G401.6 (cell line): ENCODE data around the gene ARHGAP24.

Source experiments
- FAIRE-seq: peaks from 2 replicates; lab custom pipeline; 2012; peaks lifted over from hg19 to GRCh38; lab: Jason Lieb, UNC

ARHGAP24 gene

DNA sequence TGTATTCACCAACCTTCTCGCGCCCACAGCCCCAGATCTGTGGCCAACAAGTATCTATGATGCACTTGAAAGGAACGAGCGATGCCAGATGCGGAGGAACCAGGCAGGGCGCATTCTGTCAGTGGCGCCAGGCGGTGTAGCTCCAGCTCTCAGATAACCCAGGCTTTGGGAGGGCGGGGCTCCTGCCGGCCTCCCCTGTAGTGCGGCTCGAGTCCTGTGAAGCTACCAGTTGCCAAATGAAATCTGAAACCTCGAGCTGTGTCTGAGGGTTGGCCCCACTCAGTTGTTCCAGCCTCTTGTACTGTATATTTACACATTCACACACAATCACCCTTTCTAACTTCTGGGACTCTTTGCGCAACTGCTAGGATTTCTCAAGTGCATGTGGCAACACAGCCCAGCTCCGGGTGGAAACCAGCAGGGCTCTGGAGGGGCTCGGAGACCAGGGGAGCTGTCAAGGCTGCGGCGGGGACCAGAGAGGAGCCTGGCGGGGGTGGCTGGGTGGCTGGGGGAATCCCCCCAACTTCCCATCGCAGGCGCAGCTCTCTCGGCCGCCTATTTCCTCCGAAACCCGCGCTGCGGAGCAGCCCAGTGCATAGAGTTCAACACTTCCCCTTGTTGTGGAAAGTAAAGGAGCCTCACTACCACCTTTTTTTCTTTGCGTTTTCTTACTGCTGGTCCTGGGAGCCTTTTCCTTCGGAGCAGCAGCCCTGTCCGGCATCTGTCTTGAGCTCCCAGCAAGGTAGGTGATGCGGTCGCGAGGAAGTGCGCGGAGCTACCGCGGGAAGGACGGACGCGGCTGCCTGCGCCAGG, at the start of gene ARHGAP24:
ARHGAP24 (plus strand) TSS at position 333 of the 813 bp plus-strand sequence.
- FAIRE-seq, result peak; percentile 60

- no peak for FAIRE-seq
These were observed 48.6 kb upstream of the ARHGAP24 start for GRCh38 chr4:85426366-85426765.

DNA sequence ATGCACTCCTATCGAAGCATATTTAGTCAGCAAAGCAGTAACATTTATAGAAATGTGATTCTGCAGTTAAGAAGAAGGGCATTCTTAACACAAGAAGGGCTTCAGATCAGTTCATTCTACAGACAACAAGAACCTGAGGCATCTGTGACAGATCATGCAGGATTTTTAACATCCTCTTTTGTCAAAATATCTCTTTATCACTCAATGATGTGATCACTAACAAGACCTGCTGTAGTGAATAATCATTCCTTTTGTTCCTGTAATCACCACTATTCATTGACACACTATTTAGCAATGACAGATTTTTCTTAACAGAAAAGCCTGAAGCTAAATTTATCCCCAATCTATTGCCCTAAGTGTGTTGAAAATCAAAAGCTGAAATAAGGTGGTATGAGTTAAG, 47.8 kb upstream of the ARHGAP24 start:
- no peak for FAIRE-seq

DNA sequence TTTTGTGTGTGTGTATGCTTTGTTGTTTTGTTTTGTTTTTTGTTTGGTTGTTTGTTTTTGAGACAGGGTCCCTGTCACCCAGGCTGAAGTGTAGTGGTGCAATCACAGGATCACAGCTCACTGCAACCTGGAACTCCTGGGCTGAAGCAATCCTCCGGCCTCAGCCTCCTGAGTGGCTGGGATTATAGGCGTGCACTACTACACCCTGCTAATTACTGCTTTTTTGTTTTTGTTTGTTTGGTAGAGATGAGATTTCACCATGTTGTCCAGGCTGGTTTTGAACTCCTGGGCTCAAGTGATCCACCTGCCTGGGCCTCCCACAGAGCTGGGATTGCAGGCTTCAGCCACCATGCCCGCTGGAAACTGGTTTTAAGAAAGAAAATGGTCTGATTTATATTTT, 44.7 kb upstream of the ARHGAP24 start:
- no peak for FAIRE-seq

DNA sequence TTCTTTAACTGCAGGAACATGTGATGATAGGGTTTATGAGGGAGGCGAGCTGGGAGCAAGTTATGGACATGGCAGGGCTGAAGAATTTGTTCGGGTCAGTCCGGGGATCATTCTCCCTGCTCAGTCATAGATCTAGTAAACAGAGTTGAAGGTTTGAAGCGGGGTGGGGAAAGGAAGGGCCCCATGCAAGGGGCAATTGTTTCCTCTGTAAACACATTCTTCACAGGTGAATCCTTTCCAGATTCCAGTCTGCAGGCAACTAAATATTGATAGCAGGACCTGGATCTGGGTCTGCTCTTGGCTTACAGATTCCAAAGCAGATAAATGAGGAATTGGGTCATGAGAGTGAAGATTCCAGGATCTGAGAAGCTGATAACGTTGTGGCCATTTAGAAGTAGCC, 44.3 kb upstream of the ARHGAP24 start:
- no peak for FAIRE-seq

- no peak for FAIRE-seq
These were observed 43.8 kb upstream of the ARHGAP24 start for GRCh38 chr4:85431156-85431555.

GRCh38 chr4:85431881-85432485, 43.0 kb upstream of the ARHGAP24 start:
- no peak for FAIRE-seq

DNA sequence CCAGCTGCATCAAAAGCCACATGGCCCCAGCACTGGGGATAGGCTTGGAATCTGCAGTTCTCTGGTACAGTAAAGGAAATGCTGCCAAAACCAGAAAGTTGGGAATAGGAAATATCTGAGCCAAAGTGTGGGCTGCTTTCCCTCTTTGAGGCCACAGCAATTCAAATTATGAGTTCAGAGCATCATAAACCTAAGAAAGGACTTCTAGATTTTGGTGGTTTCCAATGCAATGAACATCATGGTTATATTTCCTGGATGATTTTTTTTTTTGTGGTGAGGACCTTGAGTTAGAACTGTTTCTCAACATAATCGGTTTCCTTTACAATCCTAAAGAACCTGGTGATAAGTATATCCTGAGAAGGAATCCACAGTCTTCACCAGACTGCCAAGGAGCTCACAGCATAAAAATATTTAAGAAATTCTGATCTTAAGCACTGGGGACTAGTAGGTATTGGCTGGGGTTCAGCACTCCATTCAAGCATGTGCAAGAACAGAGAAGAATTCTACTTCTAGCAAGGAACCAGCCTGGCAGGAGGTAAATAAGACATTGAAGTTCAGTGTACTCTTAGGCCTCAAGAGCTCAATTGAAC, 29.8 kb upstream of the ARHGAP24 start:
- FAIRE-seq, result no peak

- FAIRE-seq, result no peak
These were observed 28.6 kb upstream of the ARHGAP24 start for GRCh38 chr4:85446141-85446861.

GRCh38 chr4:85448906-85449890, 25.8 kb upstream of the ARHGAP24 start:
- FAIRE-seq, result no peak

DNA sequence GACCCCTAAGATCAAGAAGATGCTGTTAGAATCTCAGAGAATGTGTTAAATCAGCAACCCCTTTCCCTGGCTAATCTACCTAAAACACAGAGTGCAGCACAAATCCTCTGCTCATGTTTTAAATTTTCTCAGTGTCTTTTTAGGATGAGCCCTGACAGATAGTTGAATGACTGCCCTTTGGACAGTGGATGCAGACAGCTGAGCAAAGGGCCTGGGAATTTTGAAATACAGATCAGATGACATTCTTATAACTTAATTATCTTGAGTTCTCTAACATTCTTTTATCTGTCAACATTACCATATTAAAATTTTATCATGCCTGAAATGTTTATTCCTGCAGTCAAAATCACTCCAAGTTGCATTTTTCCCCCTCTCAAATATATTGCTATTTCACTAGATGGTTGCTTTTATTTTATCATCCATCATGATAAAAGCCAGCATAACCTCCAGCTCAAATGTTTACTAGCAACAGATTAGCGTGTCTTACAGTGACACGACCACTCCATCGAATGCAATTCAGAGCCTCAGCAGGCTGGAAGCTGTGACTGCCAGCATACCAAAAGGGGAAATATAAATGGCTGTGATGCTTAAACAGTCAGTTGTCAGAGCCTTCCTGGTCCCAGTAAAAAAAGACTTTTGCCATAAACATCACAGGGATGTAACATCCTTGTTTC, 22.8 kb upstream of the ARHGAP24 start:
- no peak for FAIRE-seq

- no peak for FAIRE-seq
These were observed 19.0 kb upstream of the ARHGAP24 start for GRCh38 chr4:85455942-85456341.

- FAIRE-seq, result no peak
These were observed 17.0 kb upstream of the ARHGAP24 start for GRCh38 chr4:85457752-85458467.

DNA sequence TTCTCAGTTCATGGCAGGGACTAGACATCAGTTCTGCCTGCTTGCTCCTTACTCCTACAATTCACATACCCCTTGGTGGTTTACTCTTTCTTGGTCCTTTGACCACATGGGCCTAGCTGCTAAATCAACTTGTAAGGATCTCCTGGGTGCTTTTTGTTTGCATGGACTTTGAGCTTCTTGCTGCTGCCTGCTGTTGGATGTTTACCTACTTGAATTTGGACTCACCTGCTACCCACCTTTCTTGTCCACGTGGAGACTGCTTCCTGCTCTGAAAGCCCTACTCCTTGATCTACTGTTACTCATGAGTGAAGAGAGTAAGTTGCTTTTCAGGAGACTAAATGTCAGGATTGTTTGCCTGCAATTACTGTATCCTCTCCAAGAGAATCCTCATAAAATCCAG, 15.2 kb upstream of the ARHGAP24 start:
- no peak for FAIRE-seq

DNA sequence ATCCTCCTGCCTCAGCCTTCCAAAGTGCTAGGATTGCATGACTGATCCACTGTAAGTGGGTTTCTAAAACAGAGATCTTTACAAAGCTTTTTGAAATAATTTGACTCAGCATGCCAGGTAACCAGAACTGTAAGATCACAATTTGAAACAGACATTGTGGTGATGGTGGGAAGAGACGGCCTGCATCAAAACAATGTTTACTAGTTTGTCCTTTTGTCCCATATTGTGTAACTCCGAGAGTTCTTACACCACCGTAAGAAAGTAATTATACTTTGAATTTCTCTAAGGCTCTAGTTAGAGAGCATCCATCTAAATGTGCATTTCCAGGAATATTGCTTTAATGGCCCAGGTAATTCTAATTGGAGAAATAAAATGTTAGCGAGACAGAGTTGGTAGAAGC, 594 bp upstream of the ARHGAP24 start:
- no peak for FAIRE-seq

- peak; percentile 89 for FAIRE-seq
These were observed 782 bp downstream of the ARHGAP24 start for GRCh38 chr4:85475631-85476233.

- FAIRE-seq, result no peak
These were observed 1.4 kb downstream of the ARHGAP24 start for GRCh38 chr4:85476381-85476780.

GRCh38 chr4:85477534-85477933, 2.6 kb downstream of the ARHGAP24 start:
- no peak for FAIRE-seq

DNA sequence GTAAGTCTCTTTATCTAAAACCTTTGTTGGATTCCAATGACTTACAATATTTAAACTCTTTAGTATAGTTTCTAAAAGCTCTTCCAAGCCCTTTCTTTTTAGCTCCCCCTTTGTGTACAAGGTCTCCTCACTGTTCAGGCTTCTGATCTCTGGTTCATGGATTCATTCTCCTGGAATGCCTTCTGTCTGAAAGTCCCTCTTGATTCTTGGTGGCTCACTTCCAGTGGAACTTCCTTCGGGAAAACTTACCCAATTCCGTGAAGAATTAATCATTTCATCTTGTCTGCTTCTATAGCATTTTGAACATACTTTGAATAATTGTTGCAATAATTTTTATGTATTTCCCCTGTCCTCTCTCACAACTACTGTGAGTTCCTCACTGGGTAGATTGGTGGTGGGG, 3.6 kb downstream of the ARHGAP24 start:
- no peak for FAIRE-seq
